Upper lobe of left lung (tissue), 4 donors: ENCODE results near the gene MGLL.

Experiments
- POLR2AphosphoS5 ChIP-seq, 2 donors: sonication (generic); formaldehyde crosslinking; IDR thresholded peaks; one replicate each; pipeline ENCODE4 v1.5.1; 2017; ENCODE audit warnings: antibody characterized with exemption in 2 of 2
- TF ChIP-seq, protein P1 (sequence below), 6 experiments: fragments of 450-650 bp in 4 of 6; fragments of 200-600 bp in 2 of 6; sonication (generic) in 2 of 6; IDR thresholded peaks; one replicate each; pipeline ENCODE4 v1.5.1; 2016 to 2019; ENCODE audit warnings: antibody characterized with exemption in 6 of 6

DNA sequence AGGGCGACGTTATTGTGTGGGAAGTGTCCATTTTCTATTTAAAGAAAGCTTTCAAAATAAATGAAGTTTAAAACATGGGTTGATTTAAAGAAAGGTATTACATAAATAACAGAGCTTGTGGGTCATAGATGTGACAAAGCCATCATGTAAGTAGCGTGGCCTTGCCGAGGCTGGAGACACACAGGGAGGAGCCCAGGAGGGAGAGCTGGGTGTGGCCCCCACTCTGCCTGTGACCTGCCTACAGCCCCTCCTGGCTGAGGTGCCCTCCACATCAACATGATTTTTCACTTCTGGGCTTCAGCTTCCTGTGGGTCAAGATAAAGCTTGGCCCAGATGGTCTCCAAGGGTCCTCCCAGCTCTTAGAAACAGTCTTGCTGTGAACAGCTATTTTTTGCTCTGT, 12.5 kb upstream of the MGLL start:
- no peak for TF ChIP-seq POLR2AphosphoS5 (IDR thresholded peaks at IDR 0.05)
- TF ChIP-seq, protein P1, sequence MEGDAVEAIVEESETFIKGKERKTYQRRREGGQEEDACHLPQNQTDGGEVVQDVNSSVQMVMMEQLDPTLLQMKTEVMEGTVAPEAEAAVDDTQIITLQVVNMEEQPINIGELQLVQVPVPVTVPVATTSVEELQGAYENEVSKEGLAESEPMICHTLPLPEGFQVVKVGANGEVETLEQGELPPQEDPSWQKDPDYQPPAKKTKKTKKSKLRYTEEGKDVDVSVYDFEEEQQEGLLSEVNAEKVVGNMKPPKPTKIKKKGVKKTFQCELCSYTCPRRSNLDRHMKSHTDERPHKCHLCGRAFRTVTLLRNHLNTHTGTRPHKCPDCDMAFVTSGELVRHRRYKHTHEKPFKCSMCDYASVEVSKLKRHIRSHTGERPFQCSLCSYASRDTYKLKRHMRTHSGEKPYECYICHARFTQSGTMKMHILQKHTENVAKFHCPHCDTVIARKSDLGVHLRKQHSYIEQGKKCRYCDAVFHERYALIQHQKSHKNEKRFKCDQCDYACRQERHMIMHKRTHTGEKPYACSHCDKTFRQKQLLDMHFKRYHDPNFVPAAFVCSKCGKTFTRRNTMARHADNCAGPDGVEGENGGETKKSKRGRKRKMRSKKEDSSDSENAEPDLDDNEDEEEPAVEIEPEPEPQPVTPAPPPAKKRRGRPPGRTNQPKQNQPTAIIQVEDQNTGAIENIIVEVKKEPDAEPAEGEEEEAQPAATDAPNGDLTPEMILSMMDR (IDR thresholded peaks at IDR 0.05) = no peak
